Hepatocyte (in vitro differentiated cells): ENCODE results near the gene NKAIN2. TPM values are rescaled to one million over a fixed set of nuclear protein-coding genes. Genes with fewer than 3 reads are reported as not detected.

Source experiments
- DNase-seq: peaks from one replicate; pipeline ENCODE4 v3.0.0-alpha.2; 2016; ENCODE audit warnings: low spot score
- H2AFZ ChIP-seq: fragments of 200-600 bp; sonication (generic); 2 replicates; pipeline ENCODE4 v1.6.0; 2016; ENCODE audit warnings: antibody characterized with exemption, mild to moderate bottlenecking
- H3K27ac ChIP-seq: fragments of 200-600 bp; sonication (generic); 2 replicates; pipeline ENCODE4 v1.5.1; 2016; ENCODE audit warnings: mild to moderate bottlenecking
- H3K27me3 ChIP-seq: fragments of 200-600 bp; sonication (generic); 2 replicates; pipeline ENCODE4 v1.6.1; 2016
- H3K36me3 ChIP-seq: fragments of 200-600 bp; sonication (generic); replicated peaks from 2 replicates; pipeline ENCODE4 v1.5.1; 2016; ENCODE audit warnings: low read depth; ENCODE audit not compliant: insufficient read depth
- H3K4me1 ChIP-seq: fragments of 200-600 bp; sonication (generic); 2 replicates; pipeline ENCODE4 v1.5.1; 2016; ENCODE audit warnings: mild to moderate bottlenecking, moderate library complexity; ENCODE audit not compliant: insufficient read depth
- H3K4me2 ChIP-seq: fragments of 200-600 bp; sonication (generic); 2 replicates; pipeline ENCODE4 v1.6.0; 2016
- H3K4me3 ChIP-seq: fragments of 200-600 bp; sonication (generic); 2 replicates; pipeline ENCODE4 v1.5.1; 2016; ENCODE audit warnings: mild to moderate bottlenecking
- H3K79me2 ChIP-seq: fragments of 200-600 bp; sonication (generic); 2 replicates; pipeline ENCODE4 v1.6.0; 2017; ENCODE audit warnings: mild to moderate bottlenecking
- H3K9me2 ChIP-seq: fragments of 200-600 bp; sonication (generic); replicated peaks from 2 replicates; pipeline ENCODE4 v1.6.0; 2017; ENCODE audit warnings: mild to moderate bottlenecking; ENCODE audit not compliant: insufficient read depth
- H3K9me3 ChIP-seq: fragments of 200-600 bp; sonication (generic); 2 replicates; pipeline ENCODE4 v1.5.1; 2016; ENCODE audit warnings: low read depth, mild to moderate bottlenecking
- H4K20me1 ChIP-seq: fragments of 200-600 bp; sonication (generic); 2 replicates; pipeline ENCODE4 v1.6.0; 2016; ENCODE audit warnings: mild to moderate bottlenecking; ENCODE audit not compliant: insufficient read depth, poor library complexity, severe bottlenecking
- EZH2 ChIP-seq: fragments of 200-600 bp; sonication (generic); IDR thresholded peaks from 2 replicates; pipeline ENCODE4 v1.6.1; 2016; ENCODE audit warnings: antibody characterized with exemption, mild to moderate bottlenecking, borderline replicate concordance
- EZH2phosphoT487 ChIP-seq: fragments of 200-600 bp; sonication (generic); IDR thresholded peaks from one replicate; pipeline ENCODE4 v1.6.1; 2018; ENCODE audit warnings: antibody characterized with exemption, mild to moderate bottlenecking, low read depth, moderate library complexity; ENCODE audit not compliant: unreplicated experiment, severe bottlenecking
- WGBS: methylation state at CpG from one replicate; pipeline ENCODE4 v1.1.6; 2016; ENCODE audit warnings: low lambda C conversion rate; ENCODE audit errors: missing lambda C conversion rate; 5-methylcytosine and 5-hydroxymethylcytosine counted together
- polyA plus RNA-seq: library from polyadenylated mRNA; unstranded; fragments of >200 nt; fragmentation: Nextera tagmentation; extraction: Ambion mirVana; gene quantifications from 2 replicates; pipeline ENCODE4 v1.2.1, GENCODE V29; 2016
- total RNA-seq: library from RNA; depleted of rRNA; stranded (reverse); fragments of >200 nt; gene quantifications from 2 replicates; pipeline ENCODE4 v1.2.3, GENCODE V29; 2014
- TF ChIP-seq, protein P1 (sequence below): fragments of 200-600 bp; sonication (generic); IDR thresholded peaks from 2 replicates; pipeline ENCODE4 v1.5.1; 2016; ENCODE audit warnings: antibody characterized with exemption, mild to moderate bottlenecking; ENCODE audit not compliant: poor library complexity

NKAIN2 gene
- total and polyA plus RNA-seq, 2 experiments from 2014 or later: 0.48 to 2.6 TPM

DNA sequence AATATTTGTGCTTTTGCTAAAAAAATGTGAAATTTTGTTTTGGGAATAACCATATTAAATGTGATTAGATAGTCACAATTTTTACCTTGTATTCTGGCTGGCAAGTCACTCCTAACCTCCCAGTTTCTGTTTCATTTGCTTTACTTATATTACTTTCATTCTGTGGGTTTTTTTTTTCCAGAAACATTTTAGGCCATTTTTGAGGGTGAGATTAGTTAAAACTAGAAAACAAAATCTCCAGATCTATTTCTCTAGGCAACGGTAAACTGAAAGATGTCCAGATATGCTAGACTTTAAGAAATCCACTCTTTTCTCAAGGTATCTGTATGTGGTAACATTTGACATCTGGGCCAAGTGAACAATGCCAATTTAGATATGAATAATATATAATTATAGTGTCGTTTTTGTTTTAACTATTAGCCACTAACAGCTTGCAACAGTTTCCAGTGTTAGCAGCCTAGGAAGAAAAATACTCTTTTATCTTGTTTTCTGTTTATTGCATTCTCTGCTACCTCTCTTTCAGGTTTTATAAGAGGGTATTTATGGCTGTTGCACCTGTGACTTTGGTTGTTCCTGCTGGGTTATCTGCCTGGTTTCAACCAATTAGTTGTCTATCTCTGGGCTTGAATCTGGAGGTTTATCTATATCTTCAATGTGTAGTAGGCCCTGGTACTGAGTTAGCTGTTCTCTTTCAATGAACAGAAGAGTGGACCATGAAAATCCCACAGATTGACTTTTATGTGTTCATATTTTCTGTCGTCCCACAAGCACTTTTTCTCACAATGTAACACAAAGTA is 260.9 kb downstream of the NKAIN2 start:
- H4K20me1 ChIP-seq: no peaks in the 10 kb centered on the region
- H3K27ac ChIP-seq: no peak overlapping the region

DNA sequence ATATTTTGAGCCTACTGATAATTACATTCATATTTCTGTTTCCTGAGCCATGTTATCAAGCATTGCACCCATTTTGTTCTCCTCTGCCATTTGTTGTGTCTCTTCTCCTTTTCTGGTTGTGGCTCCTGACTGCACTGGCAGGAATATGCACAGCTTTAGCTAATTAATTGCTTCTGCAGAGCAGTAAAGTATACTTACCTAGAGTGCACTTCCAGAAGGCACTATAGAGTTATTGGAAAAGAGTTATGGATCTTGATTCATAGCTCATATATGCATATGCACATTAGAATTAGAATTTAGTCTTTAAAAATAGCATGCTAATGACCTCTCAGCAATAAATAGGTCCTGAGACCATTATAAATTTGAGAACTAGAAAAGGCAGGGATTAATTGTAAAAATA is 262.6 kb downstream of the NKAIN2 start:
- Histone ChIP-seq H3K79me2 (no peaks in the 10 kb centered on the region), H2AFZ (no peak overlapping the region), H3K36me3 (no peaks in the 10 kb centered on the region), H3K4me3 (no peak overlapping the region), H3K27me3 (no peaks in the 10 kb centered on the region), H3K9me2 (no peaks in the 10 kb centered on the region), H3K9me3 (no peaks in the 10 kb centered on the region), H3K4me2 (no peak overlapping the region), H4K20me1 (no peaks in the 10 kb centered on the region), H3K4me1 (no peaks in the 10 kb centered on the region), H3K27ac (no peak overlapping the region)
- no peak for DNase-seq
- TF ChIP-seq, protein P1, sequence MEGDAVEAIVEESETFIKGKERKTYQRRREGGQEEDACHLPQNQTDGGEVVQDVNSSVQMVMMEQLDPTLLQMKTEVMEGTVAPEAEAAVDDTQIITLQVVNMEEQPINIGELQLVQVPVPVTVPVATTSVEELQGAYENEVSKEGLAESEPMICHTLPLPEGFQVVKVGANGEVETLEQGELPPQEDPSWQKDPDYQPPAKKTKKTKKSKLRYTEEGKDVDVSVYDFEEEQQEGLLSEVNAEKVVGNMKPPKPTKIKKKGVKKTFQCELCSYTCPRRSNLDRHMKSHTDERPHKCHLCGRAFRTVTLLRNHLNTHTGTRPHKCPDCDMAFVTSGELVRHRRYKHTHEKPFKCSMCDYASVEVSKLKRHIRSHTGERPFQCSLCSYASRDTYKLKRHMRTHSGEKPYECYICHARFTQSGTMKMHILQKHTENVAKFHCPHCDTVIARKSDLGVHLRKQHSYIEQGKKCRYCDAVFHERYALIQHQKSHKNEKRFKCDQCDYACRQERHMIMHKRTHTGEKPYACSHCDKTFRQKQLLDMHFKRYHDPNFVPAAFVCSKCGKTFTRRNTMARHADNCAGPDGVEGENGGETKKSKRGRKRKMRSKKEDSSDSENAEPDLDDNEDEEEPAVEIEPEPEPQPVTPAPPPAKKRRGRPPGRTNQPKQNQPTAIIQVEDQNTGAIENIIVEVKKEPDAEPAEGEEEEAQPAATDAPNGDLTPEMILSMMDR: no peak
- TF ChIP-seq EZH2phosphoT487 (no peak), EZH2 (no peak)

More for the DNA sequence above, 260.9 kb downstream of the NKAIN2 start:
- TF ChIP-seq EZH2phosphoT487 (no peak), EZH2 (no peak)
- TF ChIP-seq, protein P1: no peak
- no peaks in the 10 kb centered on the region for H3K4me1 ChIP-seq
- H3K27me3 ChIP-seq: no peaks in the 10 kb centered on the region
- H3K4me3 ChIP-seq: no peak overlapping the region
- WGBS: 76% methylated on average over 3 of the region's 3 CpGs
- no peaks in the 10 kb centered on the region for H3K9me2 ChIP-seq
- no peaks in the 10 kb centered on the region for H3K79me2 ChIP-seq
- DNase-seq: no peak
- no peak overlapping the region for H2AFZ ChIP-seq
- H3K36me3 ChIP-seq: no peaks in the 10 kb centered on the region
- H3K4me2 ChIP-seq: no peak overlapping the region
- no peaks in the 10 kb centered on the region for H3K9me3 ChIP-seq

DNA sequence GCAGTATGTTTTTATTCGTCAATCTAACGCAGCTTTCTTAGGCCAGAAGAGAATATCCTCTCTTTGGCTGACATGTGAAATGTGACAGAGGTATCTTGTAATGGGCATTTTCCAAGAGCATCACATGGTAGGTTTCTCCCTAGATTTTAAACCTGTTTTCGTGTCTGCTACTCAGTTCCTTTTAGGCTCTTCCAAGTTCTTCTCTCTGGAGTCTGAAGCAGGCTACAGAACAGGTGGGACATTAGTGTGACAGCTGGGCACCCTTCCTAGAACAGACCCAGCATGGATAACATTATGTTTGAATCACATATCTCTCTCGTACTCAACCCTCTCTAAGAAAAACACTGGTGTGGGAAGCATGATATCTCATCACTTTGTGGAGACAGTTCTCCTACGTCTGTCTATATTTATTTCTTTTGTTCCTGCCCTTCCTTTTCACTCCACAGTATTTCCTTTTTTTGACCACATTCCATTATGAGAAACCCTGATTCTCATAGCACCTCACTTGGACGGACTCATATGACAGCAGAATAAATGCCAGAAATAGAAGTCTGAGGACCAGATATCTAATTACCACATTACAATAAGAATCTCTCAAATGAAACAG is 263.4 kb downstream of the NKAIN2 start:
- Histone ChIP-seq H4K20me1 (no peaks in the 10 kb centered on the region), H3K36me3 (no peaks in the 10 kb centered on the region), H3K79me2 (no peaks in the 10 kb centered on the region), H3K9me2 (no peaks in the 10 kb centered on the region), H3K4me2 (no peak overlapping the region), H3K4me3 (no peak overlapping the region), H3K27me3 (no peaks in the 10 kb centered on the region), H3K27ac (no peak overlapping the region), H3K4me1 (no peaks in the 10 kb centered on the region), H3K9me3 (no peaks in the 10 kb centered on the region), H2AFZ (no peak overlapping the region)
- TF ChIP-seq EZH2phosphoT487: no peak
- TF ChIP-seq, protein P1: no peak
- TF ChIP-seq EZH2: no peak
- WGBS: 88% methylated on average over 6 of the region's 6 CpGs
- DNase-seq: no peak
